Astrocyte of the hippocampus (primary cell): ENCODE measurements around the gene MYORG.

Experiments
- DNase-seq: peaks from one replicate; pipeline ENCODE4 v3.0.0; 2011; ENCODE audit warnings: low read depth, low spot score

MYORG gene

DNA sequence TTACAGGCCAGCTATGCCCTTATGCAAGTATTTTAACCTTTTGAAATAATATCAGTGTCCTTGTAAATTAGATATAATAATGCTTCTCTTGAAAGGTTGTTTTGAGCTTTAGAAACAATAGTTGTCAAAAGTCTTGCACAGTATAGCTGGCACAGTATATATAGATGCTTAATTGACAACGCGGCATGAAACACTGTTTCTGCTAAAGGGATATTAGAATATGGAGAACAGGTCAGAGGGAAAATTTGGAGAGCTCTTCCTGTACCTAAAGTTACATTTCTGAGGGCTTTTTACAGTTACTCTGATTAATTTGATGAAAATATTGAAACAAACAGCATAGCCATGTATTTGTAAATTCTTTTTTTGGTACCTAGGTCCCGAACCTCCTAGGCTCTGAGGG is 42.9 kb downstream of the MYORG start:
- no peak for DNase-seq

GRCh38 chr9:34332076-34332964 is 44.4 kb downstream of the MYORG start:
- peak; percentile 67 for DNase-seq

DNA sequence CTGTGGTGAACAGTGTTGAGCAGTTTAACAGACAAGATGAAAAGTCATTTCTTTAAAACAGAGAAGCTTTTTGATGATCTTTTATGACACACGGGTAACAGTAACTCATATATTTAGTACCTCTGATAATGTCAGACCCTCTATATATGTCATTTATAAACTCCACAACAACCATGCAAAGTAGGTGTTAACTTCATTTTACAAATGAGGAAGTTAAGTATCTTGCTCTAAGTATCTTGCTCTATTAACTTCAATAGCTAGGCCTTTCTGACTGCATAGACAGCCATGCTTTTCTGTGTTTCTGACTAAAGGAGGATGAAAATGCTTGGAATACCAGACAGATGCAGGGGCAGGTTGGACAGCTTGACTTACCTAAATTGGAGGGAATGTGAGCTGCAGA is 45.5 kb downstream of the MYORG start:
- no peak for DNase-seq

- DNase-seq = peak; percentile 100
Observed at GRCh38 chr9:34328987-34329832, 47.5 kb downstream of the MYORG start, which contains the start of the genes KIF24 and NUDT2. Gene KIF24, minus strand, starts transcription at chr9:34329268. Its CDS starts 17,922 bp downstream, at chr9:34311346. Gene NUDT2, plus strand, starts transcription at chr9:34329569. Its CDS starts 9,471 bp downstream, at chr9:34339040.

DNA sequence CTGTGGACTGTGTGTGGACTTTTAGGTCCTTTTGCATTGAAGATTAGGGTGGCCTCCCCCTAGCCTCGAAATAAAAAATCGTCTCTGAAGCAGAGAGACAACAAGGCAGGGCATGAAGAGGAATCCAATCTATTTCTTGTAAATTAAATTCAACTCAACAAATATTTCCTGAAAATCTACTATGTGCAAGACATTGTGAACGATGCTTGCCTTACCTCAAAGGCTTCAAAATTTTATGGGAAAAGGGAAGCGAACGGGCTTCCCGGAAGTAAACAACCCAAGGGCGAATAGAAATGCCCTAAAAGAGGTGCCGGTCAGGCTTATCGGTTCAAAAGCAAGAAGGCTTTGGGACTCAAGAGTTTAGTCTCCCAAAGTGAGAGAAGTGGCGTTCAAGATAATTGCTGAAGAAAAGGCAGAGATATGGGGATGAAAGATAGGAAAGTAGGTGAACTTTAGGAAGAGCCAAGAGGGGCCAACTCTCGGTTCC is 48.2 kb downstream of the MYORG start:
- no peak for DNase-seq

GRCh38 chr9:34326690-34327089 is 50.0 kb downstream of the MYORG start:
- no peak for DNase-seq

- DNase-seq = no peak
Observed at GRCh38 chr9:34322899-34323591, 53.7 kb downstream of the MYORG start.

DNA sequence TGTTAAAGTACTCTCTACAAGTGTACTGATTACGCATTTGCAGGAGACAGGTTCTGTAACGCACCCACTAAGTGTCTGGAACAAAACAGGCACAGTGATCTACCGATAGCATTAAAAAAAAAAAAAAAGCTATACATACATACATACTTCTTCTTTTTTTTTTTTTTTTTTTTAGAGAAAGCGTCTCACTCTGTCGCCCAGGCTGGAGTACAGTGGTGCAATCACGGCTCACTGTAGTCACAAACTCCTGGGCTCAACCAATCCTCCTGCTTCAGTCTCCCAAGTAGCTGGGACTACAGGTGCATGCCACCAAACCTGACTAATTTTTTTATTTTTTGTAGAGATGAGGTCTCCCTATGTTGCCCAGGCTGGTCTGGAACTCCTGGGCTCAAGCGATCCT is 55.2 kb downstream of the MYORG start:
- DNase-seq = no peak

DNA sequence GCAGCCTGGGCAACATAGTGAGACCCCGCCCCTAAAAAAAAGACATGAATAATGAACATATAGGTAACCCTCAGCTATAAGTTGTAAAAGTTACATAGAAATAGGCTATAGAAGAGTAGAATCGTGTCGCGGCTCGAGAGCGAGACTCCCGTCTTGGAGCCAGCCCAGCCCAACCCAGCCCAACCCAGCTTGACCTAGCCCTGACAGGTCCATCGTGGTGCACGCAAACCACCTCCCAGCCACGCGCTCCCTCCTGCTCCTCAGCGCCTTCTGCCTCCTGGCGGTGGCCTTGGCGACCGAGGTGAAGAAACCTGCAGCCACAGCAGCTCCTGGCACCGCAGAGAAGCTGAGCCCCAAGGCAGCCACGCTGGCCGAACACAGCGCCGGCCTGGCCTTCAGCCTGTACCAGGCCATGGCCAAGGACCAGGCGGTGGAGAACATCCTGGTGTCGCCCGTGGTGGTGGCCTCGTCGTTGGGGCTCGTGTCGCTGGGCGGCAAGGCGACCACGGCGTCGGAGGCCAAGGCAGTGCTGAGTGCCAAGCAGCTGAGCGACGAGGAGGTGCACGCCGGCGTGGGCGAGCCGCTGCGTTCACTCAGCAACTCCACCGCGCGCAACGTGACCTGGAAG is 58.4 kb downstream of the MYORG start:
- DNase-seq = no peak

- DNase-seq = no peak
Observed at GRCh38 chr9:34317436-34317835, 59.3 kb downstream of the MYORG start.
